Adrenal gland (tissue), 12 donors: ENCODE data around the gene CAMSAP1. TPM values are rescaled to one million over a fixed set of nuclear protein-coding genes. Genes with fewer than 3 reads are reported as not detected.

Source experiments
- DNase-seq, 7 donors: peaks; one replicate each; pipeline ENCODE4 v3.0.0-alpha.2; 2019 to 2020
- H3K27ac ChIP-seq, 5 donors: fragments of 200-600 bp; sonication (generic) in 4 of 5; 1 replicate in 3 of 5; 2 replicates in 2 of 5; pipeline versions ENCODE4 v1.5.1 to v1.8.0; 2016 to 2020; ENCODE audit warnings: mild to moderate bottlenecking in 1 of 5
- H3K27me3 ChIP-seq: fragments of 200-600 bp; 2 replicates; pipeline ENCODE4 v1.8.0; 2021
- H3K36me3 ChIP-seq, 2 donors: fragments of 200-600 bp; replicated peaks in 1 of 2; 1 replicate in 1 of 2; 2 replicates in 1 of 2; pipeline versions ENCODE4 v1.5.1 to v1.8.0; 2018 to 2022
- H3K4me1 ChIP-seq, 2 donors: fragments of 200-600 bp; replicated peaks in 1 of 2; 1 replicate in 1 of 2; 2 replicates in 1 of 2; pipeline versions ENCODE4 v1.5.1 to v1.8.0; 2018 to 2021
- H3K4me3 ChIP-seq, 4 donors: fragments of 200-600 bp; sonication (generic) in 3 of 4; one replicate each; pipeline ENCODE4 v1.5.1; 2016 to 2018
- H3K9me3 ChIP-seq, 3 donors: fragments of 200-600 bp; sonication (generic) in 1 of 3; replicated peaks in 1 of 3; 1 replicate in 2 of 3; 2 replicates in 1 of 3; pipeline versions ENCODE4 v1.5.1 to v1.8.0; 2016 to 2021
- CTCF ChIP-seq, 6 experiments: fragments of 450-650 bp in 4 of 6; fragments of 200-600 bp in 2 of 6; sonication (generic) in 1 of 6; IDR thresholded peaks; 1 replicate in 5 of 6; 2 replicates in 1 of 6; pipeline versions ENCODE4 v1.5.1 to v1.8.0; 2016 to 2021; ENCODE audit warnings: antibody characterized with exemption in 6 of 6, mild to moderate bottlenecking in 2 of 6, moderate library complexity in 1 of 6
- POLR2A ChIP-seq, 2 donors: fragments of 450-650 bp; IDR thresholded peaks; one replicate each; pipeline ENCODE4 v1.6.1; 2017; ENCODE audit warnings: antibody characterized with exemption in 2 of 2, mild to moderate bottlenecking in 2 of 2, moderate library complexity in 1 of 2
- WGBS, 4 donors: extraction: QIAGEN DNeasy Blood & Tissue Kit in 2 of 4; methylation state at CpG; one replicate each; pipeline versions ENCODE4 v1.1.5 to v1.1.7; 2013 to 2017; 5-methylcytosine and 5-hydroxymethylcytosine counted together
- intact Hi-C, 2 donors: fragments of 100-400 bp; cut with DNase I; formaldehyde crosslinking; loops; one replicate each; pipeline versions ENCODE4 v1.14.1 to v1.15.0; 2022 to 2023
- polyA plus RNA-seq, 3 donors: library from polyadenylated mRNA; stranded (reverse); fragments of 200-250 nt in 2 of 3; fragments of 350-450 nt in 1 of 3; fragmentation: Illumina TruSeq in 1 of 3; extraction: RNeasy Lipid Tissue Mini Kit (QIAGEN cat#74804) in 1 of 3; gene quantifications; one replicate each; pipeline ENCODE4 v1.2.3, GENCODE V29; 2013 to 2014
- total RNA-seq, 9 donors: library from RNA; depleted of rRNA in 4 of 9; stranded (reverse); fragments of >200 nt in 4 of 9; fragments of 120-200 nt in 1 of 9; fragmentation: NEBNext Ultra II Directional in 1 of 9; extraction: Animal tissue kit (Norgen Biotek cat#: 25700) in 1 of 9; gene quantifications; one replicate each; pipeline versions ENCODE4 v1.1.0 to v1.2.4, GENCODE V29; 2013 to 2023
- donor health status: healthy with polysubstance abuse.
- donor health status: Bipolar disorder and iron deficiency.
- donor health status: DM: yes; HTN: yes; CAD: no.
- donor health status: DM: no; HTN: no; CAD: no.
- donor health status: DM: no; HTN: no; CAD: no.
- donor health status: DM: yes; HTN: yes; CAD: no.

Gene CAMSAP1
- total and polyA plus RNA-seq, 12 donors, result 4.6 to 108 (median 27.0) TPM

- Histone ChIP-seq H3K27ac (no peak overlapping the region), H3K4me1 (no peaks in the 10 kb centered on the region), H3K36me3 (no peaks in the 10 kb centered on the region), H3K4me3 (no peak overlapping the region), H3K9me3 (no peaks in the 10 kb centered on the region), H3K27me3 (no peaks in the 10 kb centered on the region)
- TF ChIP-seq POLR2A (IDR thresholded peaks at IDR 0.05), result no peak
- no peak for TF ChIP-seq CTCF (IDR thresholded peaks at IDR 0.05)
- intact Hi-C loops, result no loop called here
- 81 to 93% (median 87%) methylated on average over 13 to 24 of the region's 24 CpGs for WGBS, 4 donors
- DNase-seq, result no peak
These were observed 143.5 kb downstream of the CAMSAP1 start for GRCh38 chr9:135763716-135764446.

GRCh38 chr9:135762921-135763320 lies 144.4 kb downstream of the CAMSAP1 start:
- H3K4me3 ChIP-seq, result no peak overlapping the region
- H3K4me1 ChIP-seq, result no peaks in the 10 kb centered on the region
- H3K9me3 ChIP-seq, result no peaks in the 10 kb centered on the region
- intact Hi-C loops, result no loop called here
- H3K27me3 ChIP-seq, result no peaks in the 10 kb centered on the region
- no peaks in the 10 kb centered on the region for H3K36me3 ChIP-seq
- no peak for DNase-seq
- H3K27ac ChIP-seq, result no peak overlapping the region
- TF ChIP-seq POLR2A (IDR thresholded peaks at IDR 0.05) (no peak), CTCF (IDR thresholded peaks at IDR 0.05) (no peak)
- 82 to 90% (median 89%) methylated on average over 5 to 13 of the region's 13 CpGs for WGBS, 4 donors

- 82 to 87% (median 85%) methylated on average over 6 to 16 of the region's 16 CpGs for WGBS, 4 donors
- no peak for DNase-seq
- no peak overlapping the region for H3K4me3 ChIP-seq
- intact Hi-C loops, result no loop called here
- TF ChIP-seq POLR2A (IDR thresholded peaks at IDR 0.05), result no peak
- no peak for TF ChIP-seq CTCF (IDR thresholded peaks at IDR 0.05)
- H3K4me1 ChIP-seq, result no peaks in the 10 kb centered on the region
- no peak overlapping the region for H3K27ac ChIP-seq
- no peaks in the 10 kb centered on the region for H3K9me3 ChIP-seq
- H3K27me3 ChIP-seq, result no peaks in the 10 kb centered on the region
- H3K36me3 ChIP-seq, result no peaks in the 10 kb centered on the region
These were observed 145.5 kb downstream of the CAMSAP1 start for GRCh38 chr9:135761845-135762168.

GRCh38 chr9:135761150-135761844 lies 146.0 kb downstream of the CAMSAP1 start:
- Histone ChIP-seq H3K9me3 (no peaks in the 10 kb centered on the region), H3K4me1 (no peaks in the 10 kb centered on the region), H3K27me3 (no peaks in the 10 kb centered on the region), H3K36me3 (no peaks in the 10 kb centered on the region), H3K4me3 (no peak overlapping the region), H3K27ac (no peak overlapping the region)
- no peak for DNase-seq
- 66 to 78% (median 70%) methylated on average over 15 to 20 of the region's 20 CpGs for WGBS, 4 donors
- intact Hi-C loops, result no loop called here
- no peak for TF ChIP-seq CTCF (IDR thresholded peaks at IDR 0.05)
- no peak for TF ChIP-seq POLR2A (IDR thresholded peaks at IDR 0.05)
